IPS DF 6.9 (cell line): ENCODE data around the gene FRMPD4.

Experiments
- DNase-seq: peaks from one replicate; pipeline ENCODE4 v3.0.0-alpha.2; 2013; ENCODE audit warnings: low read depth, low spot score
- H3K27ac ChIP-seq: one replicate; pipeline ENCODE4 v1.5.1; 2013; ENCODE audit warnings: low read length, control low read depth
- H3K27me3 ChIP-seq: 2 replicates; pipeline ENCODE4 v1.6.1; 2013; ENCODE audit warnings: mild to moderate bottlenecking, low read length; ENCODE audit not compliant: control insufficient read depth, insufficient read depth
- H3K36me3 ChIP-seq: 2 replicates; pipeline ENCODE4 v1.6.1; 2013; ENCODE audit warnings: low read length; ENCODE audit not compliant: control insufficient read depth, insufficient read depth
- H3K4me1 ChIP-seq: 2 replicates; pipeline ENCODE4 v1.6.1; 2013; ENCODE audit warnings: low read length; ENCODE audit not compliant: control insufficient read depth, insufficient read depth
- H3K4me3 ChIP-seq: 2 replicates; pipeline ENCODE4 v1.5.1; 2013; ENCODE audit warnings: mild to moderate bottlenecking, low read length
- H3K9me3 ChIP-seq: 2 replicates; pipeline ENCODE4 v1.6.1; 2013; ENCODE audit warnings: low read length, inconsistent platforms; ENCODE audit not compliant: control insufficient read depth, insufficient read depth
- WGBS: extraction: QIAGEN DNeasy Blood & Tissue Kit; methylation state at CpG from one replicate; pipeline ENCODE4 v1.1.7; 2013; ENCODE audit warnings: mixed read lengths, missing lambda C conversion rate; ENCODE audit not compliant: insufficient read length, insufficient coverage; 5-methylcytosine and 5-hydroxymethylcytosine counted together

Gene FRMPD4

DNA sequence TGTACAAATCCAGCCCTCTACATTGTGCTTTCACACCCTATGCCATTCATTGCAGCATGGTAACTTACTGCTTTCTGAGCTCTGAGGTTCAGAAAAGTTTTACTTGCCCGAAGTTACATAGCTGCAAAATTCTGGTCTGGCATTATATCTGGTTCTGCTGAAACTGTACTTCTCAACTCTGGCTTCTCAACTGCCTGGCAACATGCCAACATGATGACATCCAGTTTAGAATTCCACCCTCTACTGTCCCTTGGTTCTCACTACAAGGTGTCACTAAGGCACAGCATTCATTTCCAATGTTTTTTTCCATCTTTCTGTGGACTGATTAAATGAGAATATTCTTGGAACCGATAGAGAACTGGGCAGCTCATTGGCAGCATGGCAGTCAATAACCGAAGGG is 410.1 kb downstream of the FRMPD4 start:
- Histone ChIP-seq H3K36me3 (no peaks in the 10 kb centered on the region), H3K27me3 (no peaks in the 10 kb centered on the region), H3K4me1 (no peaks in the 10 kb centered on the region), H3K4me3 (no peak overlapping the region), H3K27ac (no peak overlapping the region), H3K9me3 (no peaks in the 10 kb centered on the region)
- DNase-seq: no peak
- WGBS: no CpG with 5 or more reads among the region's 3 CpGs

GRCh38 chrX:12548746-12549145 is 410.5 kb downstream of the FRMPD4 start:
- DNase-seq: no peak
- Histone ChIP-seq H3K4me1 (no peaks in the 10 kb centered on the region), H3K9me3 (no peaks in the 10 kb centered on the region), H3K4me3 (no peak overlapping the region), H3K27ac (no peak overlapping the region), H3K36me3 (no peaks in the 10 kb centered on the region), H3K27me3 (no peaks in the 10 kb centered on the region)
- WGBS: no CpG with 5 or more reads among the region's 1 CpG

GRCh38 chrX:12554206-12554605 is 415.9 kb downstream of the FRMPD4 start:
- Histone ChIP-seq H3K9me3 (no peaks in the 10 kb centered on the region), H3K4me1 (no peaks in the 10 kb centered on the region), H3K4me3 (no peak overlapping the region), H3K27me3 (no peaks in the 10 kb centered on the region), H3K27ac (no peak overlapping the region), H3K36me3 (no peaks in the 10 kb centered on the region)
- DNase-seq: no peak

DNA sequence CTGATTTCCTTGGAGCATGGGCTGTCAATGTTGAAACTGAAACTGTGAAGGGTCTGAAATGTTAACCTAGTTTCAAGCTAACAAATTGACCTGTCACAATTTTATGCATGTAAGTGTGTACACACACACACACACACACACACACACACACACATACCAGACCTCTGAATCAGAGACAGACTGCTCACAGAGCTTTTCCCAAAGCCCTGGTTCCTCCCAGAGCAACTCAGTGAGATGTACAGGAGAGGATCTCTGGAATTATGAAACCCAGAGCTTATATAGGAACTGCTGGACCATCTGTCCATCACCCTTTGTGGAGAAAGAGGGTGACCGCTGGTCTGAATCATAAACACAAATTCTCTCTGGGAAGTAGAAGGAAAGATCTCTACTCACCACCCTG is 424.8 kb downstream of the FRMPD4 start:
- Histone ChIP-seq H3K4me1 (no peaks in the 10 kb centered on the region), H3K36me3 (no peaks in the 10 kb centered on the region), H3K4me3 (no peak overlapping the region), H3K27me3 (no peaks in the 10 kb centered on the region), H3K9me3 (no peaks in the 10 kb centered on the region), H3K27ac (no peak overlapping the region)
- no peak for DNase-seq
- no CpG with 5 or more reads among the region's 1 CpG for WGBS

DNA sequence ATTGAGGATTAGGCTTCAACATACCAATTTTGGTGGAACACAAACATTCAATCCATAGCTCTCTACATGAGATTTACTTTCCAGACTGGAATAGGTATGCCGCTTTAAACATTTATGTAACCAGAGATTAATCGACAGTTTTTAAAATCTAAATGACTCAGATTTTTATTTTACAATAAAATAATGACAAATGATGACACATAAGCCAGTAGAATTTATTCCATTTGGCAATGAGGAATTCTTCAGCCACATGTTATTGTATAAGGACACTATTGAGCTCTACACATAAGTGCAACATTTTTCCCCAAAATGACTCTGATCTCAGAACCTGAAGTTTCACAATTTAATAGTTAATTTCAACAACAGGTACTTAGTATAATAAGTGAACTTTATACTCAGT is 425.9 kb downstream of the FRMPD4 start:
- Histone ChIP-seq H3K27ac (no peak overlapping the region), H3K9me3 (no peaks in the 10 kb centered on the region), H3K27me3 (no peaks in the 10 kb centered on the region), H3K4me3 (no peak overlapping the region), H3K4me1 (no peaks in the 10 kb centered on the region), H3K36me3 (no peaks in the 10 kb centered on the region)
- DNase-seq: no peak
- WGBS: no CpG with 5 or more reads among the region's 2 CpGs

DNA sequence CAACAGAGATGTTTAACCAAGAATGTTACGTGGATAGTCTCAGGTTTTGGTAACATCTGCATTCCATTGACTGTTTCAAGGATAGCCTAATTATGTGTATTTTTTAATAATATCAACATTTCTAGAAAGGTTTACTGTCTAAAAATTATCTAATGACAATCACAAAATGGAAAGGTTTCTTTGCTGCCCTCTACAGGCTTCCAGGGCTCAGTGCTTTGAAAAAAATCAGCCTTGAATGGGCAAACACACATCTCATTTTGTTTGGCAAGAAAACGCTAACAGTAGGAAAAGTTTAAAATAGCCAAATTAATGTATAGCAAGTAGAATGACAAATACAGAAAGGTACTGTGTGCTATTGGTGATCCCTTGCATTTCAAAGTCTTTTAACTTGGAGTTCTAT is 429.6 kb downstream of the FRMPD4 start:
- no peak for DNase-seq

DNA sequence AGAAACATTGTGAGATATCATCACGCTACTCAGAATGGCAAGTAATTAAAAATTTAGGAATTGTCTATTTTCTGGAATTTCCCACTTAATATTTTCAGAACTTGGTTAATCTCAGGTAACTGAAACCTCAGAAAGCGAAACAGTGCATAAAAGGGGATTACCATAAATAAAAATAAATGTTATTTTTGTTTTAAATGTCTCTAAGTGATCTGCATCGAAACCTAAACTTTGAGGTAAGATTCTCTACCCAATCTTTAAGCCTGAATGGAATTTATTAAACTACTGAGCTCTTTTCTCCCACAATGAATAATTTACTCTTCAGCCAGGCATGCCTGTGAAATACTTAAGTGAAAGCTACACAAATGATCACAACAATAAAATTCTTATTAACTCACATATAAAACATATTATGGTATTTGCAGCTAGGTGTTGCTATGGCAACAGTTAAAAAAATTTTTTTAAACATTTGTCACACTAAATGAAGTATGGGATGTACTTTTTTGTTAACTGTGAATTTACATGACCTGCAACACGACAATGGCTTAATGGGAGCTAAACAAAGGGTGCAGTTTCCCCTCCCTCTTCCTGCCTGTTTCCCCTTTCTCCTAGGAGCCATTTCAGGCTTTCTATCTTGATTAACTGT is 432.7 kb downstream of the FRMPD4 start:
- no CpG with 5 or more reads among the region's 4 CpGs for WGBS

More for the DNA sequence above, 429.6 kb downstream of the FRMPD4 start:
- Histone ChIP-seq H3K27ac (no peak overlapping the region), H3K4me1 (no peaks in the 10 kb centered on the region), H3K27me3 (no peaks in the 10 kb centered on the region), H3K9me3 (no peaks in the 10 kb centered on the region), H3K36me3 (no peaks in the 10 kb centered on the region), H3K4me3 (no peak overlapping the region)
- no CpG with 5 or more reads among the region's 2 CpGs for WGBS

GRCh38 chrX:12579311-12579710 is 441.0 kb downstream of the FRMPD4 start:
- no peak for DNase-seq
- H3K4me3 ChIP-seq: no peak overlapping the region
- H3K36me3 ChIP-seq: no peaks in the 10 kb centered on the region
- H3K27ac ChIP-seq: no peak overlapping the region
- no peaks in the 10 kb centered on the region for H3K4me1 ChIP-seq
- no CpG with 5 or more reads among the region's 5 CpGs for WGBS
- no peaks in the 10 kb centered on the region for H3K9me3 ChIP-seq
- no peaks in the 10 kb centered on the region for H3K27me3 ChIP-seq

More for the DNA sequence above, 432.7 kb downstream of the FRMPD4 start:
- H3K27me3 ChIP-seq: no peaks in the 10 kb centered on the region
- DNase-seq: no peak
- no peak overlapping the region for H3K27ac ChIP-seq
- H3K9me3 ChIP-seq: no peaks in the 10 kb centered on the region
- H3K36me3 ChIP-seq: no peaks in the 10 kb centered on the region
- H3K4me3 ChIP-seq: no peak overlapping the region
- H3K4me1 ChIP-seq: no peaks in the 10 kb centered on the region

DNA sequence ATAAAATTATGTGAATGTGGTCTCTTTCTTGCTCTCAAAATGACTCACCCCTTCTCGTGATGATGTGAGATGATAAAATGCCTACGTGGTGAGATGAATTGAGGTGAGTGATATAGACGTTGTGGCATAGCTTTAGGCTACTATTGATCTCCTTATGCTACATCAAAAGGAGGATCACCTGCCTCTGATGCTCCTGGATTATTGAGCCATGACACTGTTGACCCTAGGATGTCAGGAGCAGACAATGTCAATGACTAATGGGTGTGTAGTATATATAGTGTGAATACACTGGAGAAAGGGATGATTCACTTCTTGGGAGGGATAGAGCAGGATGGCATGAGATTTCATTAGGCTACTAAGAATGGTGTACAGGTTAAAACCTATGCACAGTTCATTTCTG is 442.3 kb downstream of the FRMPD4 start:
- WGBS: no CpG with 5 or more reads among the region's 3 CpGs
- no peak for DNase-seq
- no peak overlapping the region for H3K27ac ChIP-seq
- no peaks in the 10 kb centered on the region for H3K27me3 ChIP-seq
- H3K4me1 ChIP-seq: no peaks in the 10 kb centered on the region
- no peak overlapping the region for H3K4me3 ChIP-seq
- no peaks in the 10 kb centered on the region for H3K36me3 ChIP-seq
- no peaks in the 10 kb centered on the region for H3K9me3 ChIP-seq

DNA sequence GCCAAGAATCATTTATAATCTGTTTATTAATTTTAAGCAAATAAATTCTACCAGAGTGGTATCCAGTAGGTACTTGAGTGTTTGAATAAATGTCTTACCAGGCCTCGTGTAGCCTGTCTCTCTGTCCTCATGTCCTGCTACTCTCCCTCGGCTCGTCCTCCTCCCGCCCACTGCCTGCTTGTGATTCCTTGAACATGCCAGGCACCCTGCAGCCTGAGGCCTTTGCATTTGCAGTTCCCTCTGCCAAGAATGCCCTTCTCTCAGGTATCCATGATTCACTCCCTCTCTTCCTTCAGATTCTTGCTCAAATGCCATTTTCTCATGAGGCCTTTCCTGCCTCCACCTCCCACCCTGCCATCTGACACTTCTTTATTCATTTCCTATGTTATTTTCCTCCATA is 443.3 kb downstream of the FRMPD4 start:
- DNase-seq: no peak
- Histone ChIP-seq H3K9me3 (no peaks in the 10 kb centered on the region), H3K36me3 (no peaks in the 10 kb centered on the region), H3K4me1 (no peaks in the 10 kb centered on the region), H3K27me3 (no peaks in the 10 kb centered on the region), H3K4me3 (no peak overlapping the region), H3K27ac (no peak overlapping the region)
- no CpG with 5 or more reads among the region's 4 CpGs for WGBS

DNA sequence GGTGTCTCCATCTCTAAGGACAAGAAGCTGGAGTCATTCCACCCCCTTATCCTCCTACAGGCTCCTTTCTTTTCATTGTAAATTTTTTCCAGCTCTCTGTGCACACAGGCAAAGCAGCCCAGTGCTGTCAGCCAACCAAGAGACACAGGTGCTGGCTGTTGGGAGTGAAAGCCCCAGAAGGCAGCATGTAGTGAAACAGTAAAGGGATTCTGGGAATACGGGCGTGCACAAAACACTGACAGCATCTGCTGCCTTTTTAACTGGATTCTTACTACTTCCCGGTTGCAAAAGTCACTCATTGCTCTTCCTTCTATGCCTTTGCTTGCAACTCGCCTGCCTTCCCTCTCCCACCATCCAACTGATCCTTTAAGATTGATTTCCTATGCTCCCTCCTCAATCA is 444.4 kb downstream of the FRMPD4 start:
- no peak overlapping the region for H3K27ac ChIP-seq
- H3K9me3 ChIP-seq: no peaks in the 10 kb centered on the region
- WGBS: no CpG with 5 or more reads among the region's 4 CpGs
- DNase-seq: no peak
- no peak overlapping the region for H3K4me3 ChIP-seq
- H3K27me3 ChIP-seq: no peaks in the 10 kb centered on the region
- H3K4me1 ChIP-seq: no peaks in the 10 kb centered on the region
- H3K36me3 ChIP-seq: no peaks in the 10 kb centered on the region
